HG02571 (cell line): ENCODE measurements around the gene ADCY2.

Experiments
- ATAC-seq: cut with Tn5 transposase; IDR thresholded peaks from one replicate; pipeline ENCODE4 v1.9.1; 2021; ENCODE audit warnings: mild to moderate bottlenecking, moderate library complexity; ENCODE audit not compliant: unreplicated experiment

The ADCY2 gene

DNA sequence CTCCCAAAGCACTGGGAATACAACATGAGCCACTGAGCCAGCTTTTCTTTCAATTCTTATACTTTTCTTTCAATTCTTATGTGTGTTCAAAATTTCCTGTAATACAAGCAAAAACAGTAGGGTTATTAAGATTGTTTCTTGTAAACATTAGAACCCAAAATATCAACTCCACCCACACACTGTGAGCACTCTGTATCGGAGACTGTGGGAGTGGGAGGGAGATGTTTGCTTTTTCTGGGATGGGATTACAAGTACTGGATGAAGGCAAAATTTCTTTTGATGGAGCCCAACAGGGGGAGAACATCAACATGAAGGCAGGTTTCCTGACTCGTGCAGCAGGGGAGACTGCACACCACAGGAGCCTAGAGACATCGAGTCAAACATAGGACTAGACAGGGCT is 459.7 kb downstream of the ADCY2 start:
- ATAC-seq, result no peak

DNA sequence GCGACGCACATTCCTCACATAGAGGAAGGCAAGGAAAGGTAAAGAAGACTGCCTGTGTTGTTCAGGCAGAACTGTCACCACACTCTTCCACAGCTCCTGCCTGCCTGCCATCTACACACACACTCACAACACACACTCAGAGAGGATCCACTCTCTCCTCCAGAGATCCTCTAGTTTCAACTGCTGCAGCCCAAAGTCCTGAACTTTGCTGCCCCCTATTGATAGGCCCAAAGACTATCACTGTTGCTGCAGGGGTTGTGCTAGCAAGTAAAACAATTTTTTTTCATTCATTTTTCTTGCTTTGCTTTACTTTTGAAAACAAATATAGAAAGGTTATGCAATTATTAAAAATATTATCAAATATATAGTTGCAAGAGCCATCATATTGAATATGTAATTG is 460.9 kb downstream of the ADCY2 start:
- no peak for ATAC-seq

DNA sequence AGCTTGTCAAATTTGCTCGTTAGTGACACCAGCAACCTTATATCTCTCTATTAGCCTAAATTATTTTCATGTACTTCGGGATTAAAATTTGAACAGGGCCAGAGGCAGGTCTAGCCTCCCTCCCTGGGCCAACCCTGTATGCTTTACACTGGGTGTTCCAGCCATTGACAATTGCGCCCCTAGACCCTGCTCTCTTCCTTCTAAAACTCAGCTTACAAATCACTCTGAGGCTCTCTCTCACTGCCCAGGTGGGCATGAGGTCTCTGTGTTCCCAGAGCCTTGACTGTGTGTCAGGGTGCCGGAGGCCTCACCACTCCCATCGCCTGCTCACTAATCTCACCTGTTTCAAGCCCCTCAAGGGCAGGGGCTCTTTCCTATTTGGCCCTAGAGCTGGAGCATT is 461.4 kb downstream of the ADCY2 start:
- ATAC-seq, result no peak

DNA sequence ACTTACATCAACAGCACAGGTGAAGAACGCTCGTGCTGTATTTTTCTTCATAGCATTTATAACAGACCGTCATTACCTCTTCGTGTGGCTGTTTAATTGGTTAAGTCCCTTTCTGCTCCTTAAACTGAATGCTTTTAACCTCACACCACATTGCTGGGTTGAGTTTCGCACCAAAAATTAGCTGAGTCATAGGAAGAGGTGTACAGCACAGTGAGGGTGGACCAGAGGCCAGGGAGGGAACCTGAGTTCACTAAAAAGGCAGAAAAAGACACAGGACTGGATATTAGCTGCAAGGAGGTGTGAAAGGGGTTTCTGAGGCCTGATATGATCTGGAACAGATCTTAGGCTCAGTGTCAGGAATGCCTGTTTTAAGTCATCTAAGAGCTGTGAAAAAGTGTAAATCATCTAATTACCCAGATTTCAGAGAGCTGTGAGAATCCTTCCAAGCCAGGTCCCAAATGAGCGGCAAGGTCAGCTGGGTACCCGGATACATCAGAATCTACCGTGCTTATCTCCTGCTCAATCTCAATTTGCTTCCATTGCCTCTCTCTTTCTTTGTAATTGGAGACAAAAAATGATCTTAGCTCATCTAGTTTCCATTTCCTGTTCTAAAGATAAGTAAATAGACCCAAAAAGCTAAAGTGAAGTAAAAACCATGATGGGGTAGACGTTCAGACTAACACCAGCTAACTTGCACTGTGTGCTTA is 462.1 kb downstream of the ADCY2 start:
- no peak for ATAC-seq

DNA sequence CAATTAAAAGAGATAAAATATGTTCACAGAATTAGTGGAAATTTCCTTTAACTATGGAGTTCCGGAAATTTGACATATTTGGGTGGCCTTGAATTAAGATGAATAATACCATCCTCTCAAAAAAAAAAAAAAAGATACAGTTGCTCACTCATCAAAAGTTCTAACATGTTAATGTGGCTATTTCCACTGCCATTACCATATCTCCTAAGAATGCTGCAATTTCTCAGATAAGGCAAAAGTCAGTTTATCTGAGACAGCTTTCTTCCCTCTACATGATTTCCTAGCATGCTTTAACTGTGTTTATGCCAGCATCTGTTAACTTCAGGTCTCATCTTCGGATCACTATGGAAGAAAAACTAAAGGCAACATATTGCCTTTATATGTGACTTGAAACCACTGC is 470.3 kb downstream of the ADCY2 start:
- no peak for ATAC-seq

DNA sequence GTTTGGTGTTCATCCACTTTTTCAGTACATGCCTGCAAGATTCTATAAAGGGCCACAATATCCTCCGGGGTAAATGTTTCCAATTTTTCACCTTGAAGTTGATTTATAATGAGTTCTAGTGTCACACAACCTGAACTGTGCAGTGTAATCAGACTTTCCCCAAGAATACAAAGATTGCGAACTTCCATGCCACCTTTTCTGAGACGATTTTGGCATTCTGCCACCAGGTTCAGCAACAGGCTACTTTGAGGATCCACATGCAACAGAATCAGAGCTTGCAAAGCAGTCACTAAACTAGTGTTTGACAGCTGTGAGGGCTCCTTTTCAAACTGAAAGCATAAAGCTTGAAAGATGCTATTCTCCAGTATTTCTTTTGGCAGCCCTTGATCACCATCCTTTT is 471.3 kb downstream of the ADCY2 start:
- ATAC-seq, result no peak

DNA sequence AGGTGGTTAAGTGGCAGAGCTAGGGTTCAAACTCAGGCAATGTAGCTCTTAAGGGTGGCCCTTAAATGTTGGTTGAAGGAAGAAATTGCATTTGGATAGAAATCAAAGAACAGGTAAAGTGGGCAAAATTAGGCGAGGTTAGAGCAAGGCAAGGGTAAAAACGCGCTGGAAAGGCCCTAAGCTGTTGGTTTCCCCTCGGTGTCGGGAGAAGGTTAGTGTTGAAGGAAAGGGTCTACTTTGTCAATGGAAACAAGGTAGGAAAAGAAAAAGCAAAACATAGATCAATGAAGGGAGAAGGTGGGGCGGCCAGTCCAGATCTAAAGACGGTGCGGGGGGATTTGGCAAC is 472.5 kb downstream of the ADCY2 start:
- ATAC-seq, result peak; percentile 0

DNA sequence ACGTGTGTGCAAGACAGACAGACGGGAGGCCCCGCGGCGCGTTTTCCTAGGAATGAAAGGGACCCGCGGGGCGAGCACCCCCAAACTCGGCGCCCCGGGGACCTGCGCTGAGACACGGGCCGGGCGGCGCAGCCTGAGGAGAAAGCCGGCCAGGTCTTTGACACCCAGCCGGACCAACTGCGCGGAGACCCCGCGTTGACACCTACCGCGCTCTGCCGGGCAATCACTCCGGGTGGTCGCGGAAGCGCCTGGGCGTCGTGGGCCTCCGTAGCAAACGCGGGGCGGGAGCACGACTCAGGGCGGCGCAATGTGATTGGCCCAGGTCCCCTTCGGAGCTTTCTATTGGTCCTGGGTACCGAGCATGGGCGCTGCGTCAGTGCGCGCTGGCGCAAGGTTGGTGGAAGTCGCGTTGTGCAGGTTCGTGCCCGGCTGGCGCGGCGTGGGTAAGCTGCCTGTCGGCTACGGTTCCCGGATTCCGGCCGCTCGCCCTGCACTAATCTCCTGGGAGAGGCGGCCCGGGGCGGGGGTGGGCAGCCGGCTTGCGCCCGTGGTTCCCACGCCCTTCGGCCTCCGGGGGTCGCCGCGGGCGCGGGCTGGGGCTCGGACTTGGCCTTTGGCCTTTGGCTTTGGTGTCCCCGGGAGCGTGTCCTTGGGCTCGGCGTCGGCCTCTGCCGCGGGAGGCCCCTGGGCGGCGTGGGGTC is 473.0 kb downstream of the ADCY2 start, which contains the start of the genes FASTKD3 and MTRR:
TSS of gene FASTKD3 (minus strand) at position 259 of the 701 bp plus-strand sequence. CDS start 948 bp downstream, outside the sequence.
TSS of gene MTRR (plus strand) at position 376 of the 701 bp plus-strand sequence. CDS start 1,647 bp downstream, outside the sequence.
- peak; percentile 95 for ATAC-seq

DNA sequence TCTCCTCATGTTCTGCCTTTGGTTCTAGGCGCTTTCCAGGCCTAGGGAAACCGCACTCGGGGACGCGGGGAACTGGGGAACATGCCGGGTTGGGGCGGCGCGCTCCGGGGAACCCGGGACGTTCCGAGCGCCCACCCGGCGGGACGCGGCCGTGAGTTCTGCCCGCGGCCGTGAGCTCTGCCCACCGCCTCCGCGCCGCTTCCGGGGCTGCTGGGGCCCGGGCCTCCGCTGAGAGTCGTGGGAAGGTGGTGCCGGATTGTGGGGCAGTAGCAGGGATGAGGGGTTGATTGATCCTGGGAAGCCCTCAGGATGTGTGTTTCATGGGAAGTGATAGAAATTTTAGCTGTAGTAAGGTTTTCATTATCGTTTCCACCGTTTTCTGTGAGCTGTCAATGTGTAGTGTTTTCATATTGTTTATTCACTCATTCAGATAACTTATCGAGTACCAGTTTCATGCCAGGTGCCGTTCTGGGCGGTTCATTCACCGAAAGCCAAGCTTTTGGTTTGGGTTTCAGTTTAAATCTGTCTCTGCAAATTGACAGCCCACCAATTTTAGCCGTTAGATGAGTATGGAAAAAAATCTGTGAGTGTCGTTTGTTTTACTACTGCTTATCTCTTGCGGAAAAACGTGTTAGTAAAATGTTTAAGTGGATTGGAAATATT is 473.7 kb downstream of the ADCY2 start:
- peak; percentile 28 for ATAC-seq

DNA sequence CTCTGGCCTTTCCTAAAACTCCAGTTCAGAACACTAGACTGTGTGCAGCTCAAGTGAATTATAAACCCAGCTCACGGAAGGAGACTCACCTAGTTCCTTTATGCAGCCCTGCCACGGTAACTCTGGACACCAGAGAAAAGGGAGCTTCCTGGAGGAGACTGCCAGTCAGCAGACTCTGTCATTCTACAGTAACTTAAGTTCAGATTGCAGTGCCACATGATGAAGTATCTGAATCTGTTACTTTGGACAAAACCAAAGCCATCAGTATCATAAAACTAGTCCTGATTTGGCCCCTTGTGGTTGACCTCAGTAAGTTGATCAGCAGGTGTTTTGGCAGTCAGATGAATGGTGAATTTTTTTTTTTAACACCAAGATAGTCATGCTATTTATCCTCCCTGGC is 475.7 kb downstream of the ADCY2 start:
- no peak for ATAC-seq

DNA sequence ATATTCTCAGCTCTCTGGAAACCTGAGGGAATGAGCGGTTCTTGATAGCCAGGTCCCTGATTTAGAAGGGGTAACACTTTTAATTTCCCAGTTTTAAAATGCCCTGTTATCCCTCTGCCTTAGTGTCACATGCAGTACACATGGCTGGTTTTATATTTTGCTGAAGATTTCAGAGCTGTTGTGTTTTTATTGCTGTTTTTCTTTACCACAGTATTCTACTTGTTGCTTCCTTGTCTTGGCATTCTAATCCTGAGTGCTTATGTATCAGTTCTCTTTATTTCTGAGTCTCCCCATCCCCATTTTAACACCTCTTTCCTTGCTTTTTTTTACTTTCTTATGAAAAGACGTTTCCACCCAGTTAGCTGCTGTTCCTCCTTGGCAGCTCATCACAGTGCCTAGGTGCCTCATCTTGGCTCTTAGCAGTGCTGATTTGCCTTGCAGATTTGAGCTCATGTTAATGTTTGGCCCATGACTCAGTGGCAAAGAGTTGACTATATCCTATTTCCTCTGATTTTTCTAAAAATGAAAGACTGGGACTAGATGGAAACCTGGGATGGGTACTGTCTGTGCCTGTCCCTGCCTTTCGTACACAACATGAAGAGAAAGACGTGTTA is 476.7 kb downstream of the ADCY2 start:
- ATAC-seq, result no peak

DNA sequence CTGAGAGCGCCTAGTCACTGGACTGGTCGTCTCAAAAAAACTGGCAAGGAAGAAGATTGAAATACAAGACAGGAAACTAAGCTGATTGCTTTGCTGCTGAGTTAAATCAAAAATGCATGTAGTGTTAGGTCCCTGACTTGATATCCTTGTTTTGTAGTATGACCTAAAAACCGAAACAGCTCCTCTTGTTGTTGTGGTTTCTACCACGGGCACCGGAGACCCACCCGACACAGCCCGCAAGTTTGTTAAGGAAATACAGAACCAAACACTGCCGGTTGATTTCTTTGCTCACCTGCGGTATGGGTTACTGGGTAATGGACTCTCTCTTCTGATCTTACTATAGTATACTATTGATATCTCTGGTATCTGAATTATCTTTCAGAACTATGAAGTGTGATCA is 477.3 kb downstream of the ADCY2 start:
- no peak for ATAC-seq

DNA sequence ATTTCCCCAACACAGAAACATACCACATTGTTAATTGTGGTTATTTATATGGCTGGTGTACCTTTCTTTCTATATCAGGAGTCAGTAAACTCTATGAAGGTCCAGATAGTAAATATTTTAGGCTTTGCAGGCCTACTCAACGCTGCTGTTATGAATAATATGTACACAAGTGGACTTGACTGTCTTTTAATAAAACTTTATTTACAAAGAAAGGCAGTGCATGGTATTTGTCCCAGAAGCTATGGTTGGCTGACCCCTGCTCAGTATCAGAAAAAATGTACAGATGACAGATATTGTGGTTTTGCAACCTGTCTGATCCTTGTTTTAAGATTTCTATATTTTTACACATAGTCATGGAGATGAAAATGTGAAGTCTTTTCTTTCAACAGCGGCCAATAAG is 478.7 kb downstream of the ADCY2 start:
- no peak for ATAC-seq

DNA sequence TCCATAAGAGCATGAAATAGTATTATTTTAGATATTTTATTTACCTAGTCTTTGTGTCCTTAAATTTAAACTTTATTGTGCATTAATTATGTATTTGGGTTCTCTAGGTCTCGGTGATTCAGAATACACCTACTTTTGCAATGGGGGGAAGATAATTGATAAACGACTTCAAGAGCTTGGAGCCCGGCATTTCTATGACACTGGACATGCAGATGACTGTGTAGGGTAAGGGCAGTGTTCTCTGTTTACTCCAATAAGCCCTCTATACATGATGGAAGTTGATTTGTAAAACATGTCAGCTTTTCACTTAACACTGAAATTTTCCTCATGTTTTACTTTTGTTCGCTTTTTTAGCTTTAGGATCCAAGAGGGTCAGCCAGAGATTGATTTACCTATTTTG is 479.2 kb downstream of the ADCY2 start:
- ATAC-seq, result no peak

DNA sequence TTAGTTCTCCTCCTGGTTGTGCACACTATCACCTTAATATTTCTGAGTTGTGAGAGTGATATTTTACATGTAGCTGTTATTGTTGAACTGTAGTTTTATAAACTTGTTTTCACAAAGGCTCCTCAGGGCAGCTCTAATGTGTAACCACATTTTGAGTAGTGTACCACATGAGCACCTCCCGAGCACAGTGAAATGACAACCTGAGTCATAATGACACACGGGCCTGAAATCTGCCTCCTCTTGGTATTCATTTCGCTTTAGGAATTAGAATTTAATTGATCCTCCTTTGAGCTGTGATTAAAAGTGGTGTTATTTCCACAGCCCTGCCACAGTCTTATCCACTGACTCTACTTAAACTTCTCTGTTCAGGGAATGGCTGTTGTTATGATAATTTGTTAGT is 480.9 kb downstream of the ADCY2 start:
- ATAC-seq, result peak; percentile 43

DNA sequence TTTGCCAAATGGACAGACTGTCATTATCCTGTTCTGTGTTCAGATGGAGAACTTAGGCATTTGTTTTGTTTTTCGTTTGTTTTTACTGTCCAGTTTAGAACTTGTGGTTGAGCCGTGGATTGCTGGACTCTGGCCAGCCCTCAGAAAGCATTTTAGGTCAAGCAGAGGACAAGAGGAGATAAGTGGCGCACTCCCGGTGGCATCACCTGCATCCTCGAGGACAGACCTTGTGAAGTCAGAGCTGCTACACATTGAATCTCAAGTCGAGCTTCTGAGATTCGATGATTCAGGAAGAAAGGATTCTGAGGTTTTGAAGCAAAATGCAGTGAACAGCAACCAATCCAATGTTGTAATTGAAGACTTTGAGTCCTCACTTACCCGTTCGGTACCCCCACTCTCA is 481.9 kb downstream of the ADCY2 start:
- no peak for ATAC-seq

DNA sequence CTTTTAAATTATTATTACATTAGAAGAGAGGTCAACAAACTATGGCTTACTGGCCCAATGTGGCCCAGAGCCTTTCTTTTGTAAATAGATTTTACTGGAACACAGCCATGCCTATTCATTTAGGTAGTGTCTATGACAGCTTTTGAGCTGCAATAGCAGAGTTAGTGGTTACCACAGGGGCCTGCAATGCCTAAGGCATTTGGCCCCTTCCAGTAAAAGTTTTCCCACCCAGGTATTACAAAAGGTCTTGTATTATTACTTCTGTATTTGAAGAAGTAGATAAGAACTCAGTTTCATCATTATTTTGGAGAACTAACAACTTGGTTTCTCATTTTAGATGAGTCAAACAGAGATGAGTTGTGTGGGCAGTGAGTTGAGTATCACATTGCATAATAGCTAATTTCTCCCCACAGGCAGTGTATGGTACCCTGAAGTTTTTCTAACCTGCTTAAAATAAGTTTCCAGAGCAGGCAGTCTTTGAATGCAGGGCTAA is 482.5 kb downstream of the ADCY2 start:
- peak; percentile 98 for ATAC-seq
